Activated effector memory CD4-positive, alpha-beta T cell treated with anti-CD3 and anti-CD28 coated beads, Interleukin-2, amount 50 U/mL, for 16 hours (primary cell): Measurements from ENCODE around the gene ING4.
A peak's percentile ranks its signal among the peaks of the same experiment; 100 is the strongest.

Experiments used
- DNase-seq: peaks from one replicate; pipeline ENCODE4 v3.0.0-alpha.2; 2020

ING4 gene

DNA sequence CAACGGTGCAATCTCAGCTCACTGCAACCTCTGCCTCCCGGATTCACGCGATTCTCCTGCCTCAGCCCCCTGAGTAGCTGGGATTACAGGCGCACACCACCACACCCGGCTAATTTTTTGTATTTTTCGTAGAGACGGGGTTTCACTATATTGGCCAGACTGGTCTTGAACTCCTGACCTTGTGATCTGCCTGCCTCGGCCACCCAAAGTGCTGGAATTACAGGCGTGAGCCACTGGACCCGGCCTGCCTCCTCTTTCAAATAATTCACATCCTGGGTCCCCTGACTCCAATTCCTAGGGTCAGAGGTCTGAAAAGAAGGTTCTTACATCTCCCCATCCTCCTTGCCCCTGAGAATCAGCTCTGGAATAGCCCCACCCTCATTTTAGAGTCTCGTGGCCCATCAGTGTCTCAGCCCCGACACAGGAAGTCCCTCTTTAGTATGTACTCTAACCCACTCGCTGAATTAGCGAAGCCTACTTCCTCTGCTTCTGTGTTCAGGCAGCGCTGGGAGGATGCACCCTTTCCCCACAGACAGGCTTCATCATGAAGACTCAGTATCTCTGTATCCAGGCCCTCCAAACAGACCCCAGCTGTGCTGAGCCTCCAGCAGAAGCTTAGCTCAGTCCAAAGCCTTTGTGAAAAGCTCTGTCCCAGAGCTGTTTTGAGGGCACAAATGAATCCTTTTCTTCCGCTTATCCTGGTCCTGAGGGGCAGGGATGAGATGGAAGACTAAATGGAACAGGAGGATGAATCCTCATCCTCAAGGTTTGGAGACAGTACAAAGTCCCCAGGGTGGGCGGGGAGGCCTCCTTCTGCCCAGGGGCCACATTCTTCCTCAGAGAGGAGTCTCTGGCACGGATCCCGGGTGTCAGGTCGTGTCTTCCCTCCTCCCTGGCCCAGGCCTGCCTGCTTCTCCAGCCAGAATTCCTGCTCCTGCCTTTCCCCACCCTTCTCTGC, 30.6 kb downstream of the ING4 start:
- DNase-seq = peak; percentile 78

DNA sequence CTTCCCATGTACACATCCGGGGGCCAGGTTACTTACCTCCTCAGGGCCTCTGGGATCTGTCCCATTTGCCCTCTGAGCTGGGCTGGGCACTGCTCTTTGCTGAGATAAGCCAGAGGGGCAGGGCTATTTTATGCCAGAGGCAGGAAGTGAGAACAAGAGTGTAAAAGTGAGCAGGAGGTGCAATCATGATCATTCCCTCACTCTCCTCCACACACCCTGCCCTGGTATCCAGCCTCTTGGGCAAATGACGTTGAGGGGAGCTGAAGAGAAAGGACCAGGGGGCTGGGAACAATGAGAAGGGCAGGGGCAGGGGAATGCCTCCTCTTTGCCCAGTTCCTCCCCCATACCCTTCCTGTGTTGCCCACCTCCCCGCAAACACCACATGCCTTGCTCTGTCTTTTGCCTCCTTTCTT, 31.4 kb downstream of the ING4 start:
- DNase-seq = no peak

DNA sequence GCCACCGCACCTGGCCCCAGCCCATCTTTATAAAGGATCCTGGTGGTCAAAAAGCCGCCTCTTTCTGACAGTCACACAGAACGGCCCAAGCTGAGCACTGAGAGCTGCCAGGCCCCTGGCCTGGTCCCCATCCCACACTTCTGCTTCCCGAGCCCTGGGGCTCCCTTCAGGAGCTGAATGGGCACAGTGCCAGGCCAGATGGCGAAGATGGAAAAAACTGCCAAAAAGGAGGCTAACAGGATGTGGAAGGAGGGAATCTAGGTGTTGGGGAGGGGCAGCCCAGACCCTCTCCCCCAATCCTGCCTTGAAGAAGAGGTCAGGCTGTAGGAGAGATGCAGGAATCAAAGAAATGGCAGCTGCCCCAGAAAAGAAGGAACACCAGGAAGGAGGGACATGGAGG, 32.2 kb downstream of the ING4 start:
- no peak for DNase-seq

DNA sequence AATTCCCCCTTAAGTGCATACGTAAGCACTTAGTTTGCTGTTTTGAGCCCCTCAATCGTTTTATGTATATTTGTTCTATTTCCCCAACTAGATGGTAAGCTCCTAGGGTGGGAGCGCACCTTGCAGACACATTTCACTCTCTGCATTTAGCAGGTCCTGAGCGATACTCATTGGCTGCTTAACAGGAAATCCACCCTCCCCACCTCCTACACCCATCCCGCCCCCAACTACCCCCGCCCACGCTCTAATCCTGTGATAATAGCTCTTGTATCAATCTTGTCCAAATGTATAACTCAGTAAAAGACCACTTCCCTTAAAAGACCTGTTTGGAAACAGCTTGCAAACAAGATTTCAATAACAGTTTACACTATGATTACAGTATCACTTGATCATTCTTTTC, 35.3 kb downstream of the ING4 start:
- DNase-seq = peak; percentile 75

DNA sequence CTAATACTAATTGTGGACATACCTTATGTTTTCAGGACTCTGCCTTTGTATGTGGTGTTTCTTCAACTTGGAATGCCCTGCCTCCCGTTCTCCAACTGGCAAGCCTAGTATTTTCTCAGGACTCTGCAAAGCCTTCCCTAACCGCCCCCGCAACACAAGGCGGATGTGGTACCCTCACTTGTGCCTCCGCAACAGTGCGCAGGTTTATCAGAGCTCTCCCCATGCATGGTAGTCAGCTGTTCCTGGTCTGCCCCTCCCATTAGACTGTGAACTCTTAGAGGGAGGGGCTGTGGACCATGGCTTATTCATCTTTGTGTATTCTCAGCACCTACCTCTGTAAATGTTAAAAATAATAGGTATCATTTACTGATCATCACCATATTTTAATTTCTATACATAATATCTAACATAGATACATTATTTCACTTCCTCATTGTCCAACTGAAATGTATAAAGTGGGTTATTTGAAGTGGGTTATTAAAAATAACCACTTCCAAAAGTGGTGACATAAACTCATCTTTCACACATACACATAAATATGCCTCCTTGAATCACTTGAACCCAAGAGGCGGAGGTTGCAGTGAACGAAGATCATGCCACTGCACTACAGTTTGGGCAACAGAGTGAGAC, 36.1 kb downstream of the ING4 start:
- DNase-seq = no peak

DNA sequence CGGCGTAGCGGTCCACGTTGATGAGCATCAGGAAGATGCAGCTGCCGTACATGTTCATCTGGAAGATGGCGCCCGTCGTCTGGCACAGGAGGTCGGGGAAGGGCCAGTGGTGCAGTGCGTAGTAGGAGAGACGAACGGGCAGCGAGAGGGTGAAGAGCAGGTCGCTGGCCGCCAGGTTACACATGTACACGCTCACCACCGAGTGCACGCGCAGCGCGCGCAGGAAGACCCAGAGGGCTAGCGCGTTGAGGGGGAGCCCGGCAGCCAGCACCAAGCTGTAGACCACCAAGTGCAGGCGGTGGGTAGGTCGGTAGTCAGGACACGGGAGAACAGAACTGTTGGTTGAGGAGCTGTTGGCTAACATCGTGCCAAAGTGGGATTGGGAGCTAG, 42.0 kb downstream of the ING4 start:
- no peak for DNase-seq

DNA sequence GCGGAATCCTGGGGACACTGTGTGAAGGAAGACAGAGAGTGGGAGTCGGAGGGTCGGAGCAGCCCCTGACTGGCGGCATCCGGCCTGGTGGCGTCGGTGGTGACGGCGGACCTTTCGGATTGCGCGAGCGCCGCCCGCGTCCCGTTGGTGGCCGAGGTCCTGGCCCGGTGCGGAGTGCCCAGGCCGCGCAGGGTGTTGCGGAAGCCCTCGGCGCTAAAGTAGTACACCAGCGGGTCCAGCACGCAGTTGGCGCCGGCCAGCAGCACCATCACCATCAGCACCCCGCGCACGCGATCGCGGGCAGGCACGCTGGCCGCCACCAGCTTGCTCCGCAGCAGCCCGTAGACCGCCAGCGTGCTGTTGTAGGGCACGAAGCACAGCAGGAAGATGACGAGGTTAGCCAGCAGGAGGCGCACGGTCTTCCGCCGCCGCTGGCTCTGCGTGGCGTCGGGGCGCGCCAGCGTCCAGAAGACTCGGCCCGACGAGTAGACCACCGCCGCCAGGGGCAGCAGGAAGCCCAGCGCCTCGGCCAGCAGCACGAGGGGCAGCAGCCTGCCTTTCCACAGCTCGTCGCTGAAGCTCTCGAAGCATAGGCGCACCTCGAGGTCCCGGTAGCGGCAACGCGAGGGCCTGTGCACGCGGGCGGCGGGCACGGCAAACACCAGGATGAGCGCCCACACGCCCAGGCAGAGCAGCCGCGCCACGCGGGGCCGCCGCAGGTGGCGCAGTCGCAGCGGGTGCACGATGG, 42.6 kb downstream of the ING4 start:
- peak; percentile 82 for DNase-seq

DNA sequence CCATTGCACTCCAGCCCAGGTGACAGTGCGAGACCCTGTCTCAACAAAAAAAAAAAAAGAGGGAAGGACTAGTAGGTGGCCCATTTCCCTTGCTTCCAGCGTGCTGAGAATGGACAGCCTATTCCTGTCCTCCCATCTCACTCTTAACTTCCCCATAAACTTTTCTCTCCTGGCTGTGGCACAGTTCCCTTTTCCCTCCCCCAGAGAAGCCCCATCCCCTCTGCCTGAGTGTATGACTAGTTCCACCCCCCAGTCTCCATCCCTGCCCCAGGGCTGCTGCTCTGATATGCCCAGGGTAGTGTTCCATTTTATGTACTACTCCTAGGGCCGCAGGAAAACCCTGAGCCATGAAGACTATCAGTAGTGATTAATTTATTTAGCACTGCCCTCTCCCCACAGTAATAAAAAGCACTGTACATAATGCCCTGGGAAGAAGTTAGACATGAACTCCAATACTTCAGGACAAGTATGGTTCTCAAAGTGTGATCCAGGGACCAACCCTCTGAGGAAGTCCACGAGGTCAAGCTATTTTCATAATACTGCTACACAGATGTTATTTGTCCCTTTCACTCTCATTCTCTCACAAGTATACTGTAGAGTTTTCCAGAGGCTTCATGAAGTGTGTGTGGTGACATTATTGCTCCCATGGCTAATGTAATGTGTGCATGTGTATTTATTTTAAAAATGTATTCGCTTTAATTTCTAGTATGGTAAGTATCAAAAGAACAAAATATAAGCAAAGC, 44.3 kb downstream of the ING4 start:
- no peak for DNase-seq

DNA sequence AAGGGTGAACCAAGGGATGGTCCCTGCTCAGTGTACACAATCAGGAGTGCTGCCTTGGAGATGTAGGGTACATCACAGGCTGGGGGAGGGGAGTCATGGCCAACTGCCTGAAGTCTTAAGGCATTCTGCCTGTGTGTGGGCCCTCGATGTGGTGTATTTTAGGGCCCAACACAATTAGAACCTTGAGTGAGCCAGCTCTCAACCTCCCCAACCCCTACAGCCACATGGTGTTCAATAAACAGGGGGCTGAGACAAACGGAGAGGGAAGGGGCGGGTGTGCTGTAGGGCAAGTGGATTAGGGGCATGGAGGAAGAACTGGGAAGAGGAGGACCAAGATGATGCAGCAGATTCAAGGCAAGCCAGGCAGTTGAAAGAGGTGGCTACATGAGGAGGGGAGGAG, 47.1 kb downstream of the ING4 start:
- DNase-seq = no peak

DNA sequence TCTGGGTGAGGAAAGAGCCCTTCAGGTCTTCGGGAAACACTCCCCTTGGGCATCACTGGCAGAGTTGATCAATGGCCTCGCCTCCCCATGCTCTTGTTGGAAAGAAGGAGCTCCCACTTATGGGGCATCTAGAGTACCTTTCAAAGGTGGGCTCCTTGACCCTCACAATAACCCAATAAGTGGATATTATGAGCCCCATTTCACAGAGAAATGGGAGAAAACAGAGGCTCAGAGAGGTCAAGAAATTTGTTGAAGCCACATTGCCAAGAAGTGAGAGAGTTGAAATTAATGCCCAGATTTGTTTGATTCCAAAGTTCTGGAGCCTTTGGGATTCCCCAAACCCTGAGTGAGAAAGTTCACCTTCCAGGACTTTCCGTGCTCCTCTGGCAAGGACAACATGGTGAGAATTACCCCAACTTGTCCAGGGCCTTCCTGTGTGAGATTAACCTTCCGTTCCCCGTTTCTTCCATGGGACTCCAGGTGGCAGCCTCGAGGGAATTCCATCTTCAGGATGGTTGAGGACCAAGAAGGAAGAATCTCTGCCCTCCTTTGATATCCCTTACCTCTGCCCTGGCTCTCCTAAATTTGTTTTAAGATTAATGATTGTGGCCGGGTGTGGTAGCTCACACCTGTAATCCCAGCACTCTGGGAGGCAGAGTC, 48.3 kb downstream of the ING4 start:
- DNase-seq = no peak

DNA sequence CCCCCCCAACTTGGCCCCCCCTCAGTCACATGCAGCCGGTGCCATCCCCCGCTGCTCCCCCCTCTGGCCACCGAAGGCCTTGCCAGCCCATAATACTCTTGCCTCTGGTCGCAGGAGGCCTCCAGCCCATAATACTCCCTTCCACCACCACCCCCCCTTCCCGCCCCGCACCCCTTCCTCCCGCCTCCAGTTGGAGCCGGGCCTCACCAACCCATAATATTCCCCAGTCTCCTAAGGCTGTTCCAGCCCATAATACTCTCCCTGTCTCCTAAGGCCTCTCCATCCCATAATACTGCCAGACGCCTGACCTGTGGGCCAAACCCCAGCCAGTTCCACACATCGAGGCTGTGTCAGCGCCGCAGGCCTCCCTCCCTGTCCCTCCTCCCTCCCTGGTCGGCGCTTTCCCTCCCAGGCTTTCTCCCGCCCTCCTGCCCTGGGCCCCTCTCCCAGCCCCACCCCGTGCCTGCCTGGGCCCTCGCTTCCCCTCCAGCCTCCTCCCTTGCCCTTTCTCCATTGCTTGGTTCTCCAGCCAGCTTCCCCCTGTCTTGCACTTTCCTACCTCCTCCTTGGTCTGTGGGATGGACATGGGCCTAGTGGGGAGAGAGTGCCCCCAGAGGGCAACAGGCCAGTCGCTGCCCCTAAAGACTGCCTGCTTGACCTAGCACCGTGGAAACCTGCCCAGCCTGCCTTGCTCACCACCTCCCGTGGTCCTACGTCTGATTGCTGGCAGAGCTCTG, 49.0 kb downstream of the ING4 start:
- peak; percentile 67 for DNase-seq

DNA sequence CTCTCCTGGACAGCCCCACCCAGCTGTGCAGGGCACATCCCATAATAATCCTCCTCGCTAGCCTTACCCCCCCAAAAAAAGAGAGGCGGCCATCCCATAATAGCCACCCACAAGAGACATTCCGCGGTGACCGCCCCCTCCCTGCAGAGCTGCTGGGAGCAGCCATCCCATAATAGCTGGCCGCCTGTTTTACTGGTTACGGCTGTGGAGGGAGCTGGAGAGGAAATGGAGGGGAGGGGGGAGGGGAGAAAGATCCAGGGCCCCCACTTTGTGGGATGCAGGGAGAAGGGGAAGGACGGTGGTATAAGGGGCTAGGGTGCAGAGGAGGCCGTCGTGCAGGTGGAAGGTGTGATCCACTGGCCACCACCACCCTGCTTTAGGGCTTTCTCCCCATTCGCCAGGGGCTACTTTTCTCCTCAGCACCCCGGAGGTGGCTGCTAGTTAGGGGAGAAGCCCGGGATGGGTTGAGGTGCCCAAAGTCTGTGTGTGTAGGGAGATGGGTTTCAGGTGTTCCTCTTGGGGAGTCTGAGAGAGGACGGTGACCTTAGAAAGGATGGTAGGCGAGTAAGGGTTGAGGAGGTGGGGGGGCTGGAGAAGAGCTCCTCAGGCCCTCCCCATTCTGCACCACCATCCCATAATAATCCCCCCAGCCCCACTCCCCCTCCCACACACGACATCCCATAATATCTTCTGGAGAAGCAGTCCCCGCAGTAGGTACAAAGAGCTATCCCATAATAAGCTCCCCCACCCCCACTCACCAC, 49.7 kb downstream of the ING4 start:
- DNase-seq = no peak

DNA sequence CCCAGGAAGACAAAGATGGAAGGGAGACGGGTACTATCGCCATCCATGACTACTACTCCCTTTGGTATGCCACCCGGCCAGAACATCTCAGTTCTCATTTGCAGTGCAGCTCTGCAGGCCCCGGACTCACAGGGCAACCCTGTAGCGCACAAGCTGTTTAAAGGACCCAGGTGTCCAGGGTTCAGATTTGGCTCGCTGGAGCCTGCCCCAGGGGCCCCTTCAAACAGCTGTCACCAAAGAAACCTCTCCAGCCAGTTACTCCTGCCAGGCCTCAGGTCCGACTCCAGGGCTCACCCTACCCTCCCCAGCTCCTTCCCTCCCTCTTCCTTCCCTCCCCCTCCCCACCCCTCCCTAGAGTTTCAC, 50.3 kb downstream of the ING4 start:
- no peak for DNase-seq

DNA sequence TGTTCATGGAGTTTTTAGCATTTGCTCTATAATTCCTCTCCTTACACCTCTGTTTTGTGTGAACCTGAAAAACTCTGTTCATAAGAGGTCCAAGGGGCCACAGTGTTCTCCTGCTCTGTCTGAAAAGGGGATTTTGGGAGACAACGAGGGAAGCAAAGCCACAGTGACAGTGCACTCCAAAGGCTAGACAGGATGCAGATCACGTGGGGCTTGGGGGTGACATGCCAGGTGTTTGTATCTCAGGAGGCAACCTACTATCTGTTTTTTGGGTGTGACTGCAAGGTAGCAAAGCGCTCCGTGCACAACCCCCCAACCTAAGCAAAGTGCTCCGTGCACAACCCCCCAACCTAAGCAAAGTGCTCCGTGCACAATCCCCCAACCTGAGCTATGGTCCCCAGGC, 50.7 kb downstream of the ING4 start:
- peak; percentile 74 for DNase-seq

DNA sequence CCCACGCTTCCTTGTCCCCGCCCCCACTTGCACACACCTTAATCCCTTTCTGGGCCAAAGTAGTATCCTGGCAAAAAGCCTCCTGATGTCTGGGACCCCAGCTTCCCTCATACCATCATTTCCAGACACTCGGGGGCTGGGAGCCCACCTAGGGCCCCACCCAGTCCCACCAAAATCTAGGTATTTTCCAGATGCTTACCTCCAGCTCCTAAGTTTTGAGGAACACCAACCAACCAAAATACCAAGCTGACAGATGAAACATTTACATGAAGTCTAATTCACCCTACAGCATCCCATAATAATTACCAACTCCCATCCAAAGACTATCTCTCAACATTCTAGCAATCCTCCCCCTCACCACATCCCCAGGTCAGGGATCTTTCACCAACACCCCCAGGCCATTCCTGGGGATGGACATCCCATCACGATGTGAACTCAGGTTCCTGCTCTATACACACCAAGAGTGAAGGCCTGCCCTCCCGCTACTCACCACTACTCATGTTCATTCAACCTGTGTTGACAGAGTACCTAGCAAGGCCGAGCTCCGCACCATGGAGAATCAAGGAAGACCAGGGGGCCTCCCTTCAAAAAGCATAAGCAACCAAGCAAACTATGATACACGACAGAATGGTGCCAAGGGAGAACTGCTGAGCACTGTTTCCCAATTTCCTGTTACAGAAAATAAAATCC, 54.2 kb downstream of the ING4 start:
- DNase-seq = peak; percentile 77

DNA sequence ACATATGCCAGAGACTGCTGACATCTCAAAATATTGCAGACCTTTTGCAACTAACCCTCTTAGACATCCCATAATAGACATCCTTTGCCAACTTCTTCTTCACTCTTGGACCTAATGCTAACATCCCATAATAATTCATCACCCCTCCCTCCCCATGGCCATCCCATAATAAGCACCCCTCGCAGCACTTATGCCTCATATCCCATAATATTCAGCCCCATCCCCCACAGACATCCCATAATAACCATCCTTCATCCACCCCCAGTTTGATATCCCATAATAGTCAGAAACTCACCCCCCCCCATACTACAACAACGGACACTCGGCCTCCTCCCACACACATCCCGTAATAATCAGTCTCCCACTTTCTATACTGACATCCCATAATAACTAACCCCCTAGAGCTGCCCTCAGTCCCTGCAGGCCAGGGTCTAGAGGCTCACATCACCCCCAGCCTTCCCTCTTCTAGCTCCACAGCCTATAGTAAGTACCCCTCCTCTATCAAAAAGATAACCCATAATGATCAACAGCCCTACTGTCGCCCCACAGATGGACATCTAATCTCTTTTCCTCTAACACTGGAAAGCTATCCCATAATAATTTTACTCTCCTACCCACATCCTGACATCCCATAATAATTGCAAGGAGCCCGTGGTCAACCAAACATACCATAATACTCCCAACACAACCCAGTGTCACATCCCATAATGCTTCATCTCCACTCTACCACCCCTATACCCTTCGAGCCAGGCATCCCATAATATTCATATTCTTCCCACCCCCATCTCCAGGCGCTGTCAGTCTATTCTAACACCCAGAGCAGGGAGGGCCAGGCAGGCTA, 54.9 kb downstream of the ING4 start:
- DNase-seq = peak; percentile 88

DNA sequence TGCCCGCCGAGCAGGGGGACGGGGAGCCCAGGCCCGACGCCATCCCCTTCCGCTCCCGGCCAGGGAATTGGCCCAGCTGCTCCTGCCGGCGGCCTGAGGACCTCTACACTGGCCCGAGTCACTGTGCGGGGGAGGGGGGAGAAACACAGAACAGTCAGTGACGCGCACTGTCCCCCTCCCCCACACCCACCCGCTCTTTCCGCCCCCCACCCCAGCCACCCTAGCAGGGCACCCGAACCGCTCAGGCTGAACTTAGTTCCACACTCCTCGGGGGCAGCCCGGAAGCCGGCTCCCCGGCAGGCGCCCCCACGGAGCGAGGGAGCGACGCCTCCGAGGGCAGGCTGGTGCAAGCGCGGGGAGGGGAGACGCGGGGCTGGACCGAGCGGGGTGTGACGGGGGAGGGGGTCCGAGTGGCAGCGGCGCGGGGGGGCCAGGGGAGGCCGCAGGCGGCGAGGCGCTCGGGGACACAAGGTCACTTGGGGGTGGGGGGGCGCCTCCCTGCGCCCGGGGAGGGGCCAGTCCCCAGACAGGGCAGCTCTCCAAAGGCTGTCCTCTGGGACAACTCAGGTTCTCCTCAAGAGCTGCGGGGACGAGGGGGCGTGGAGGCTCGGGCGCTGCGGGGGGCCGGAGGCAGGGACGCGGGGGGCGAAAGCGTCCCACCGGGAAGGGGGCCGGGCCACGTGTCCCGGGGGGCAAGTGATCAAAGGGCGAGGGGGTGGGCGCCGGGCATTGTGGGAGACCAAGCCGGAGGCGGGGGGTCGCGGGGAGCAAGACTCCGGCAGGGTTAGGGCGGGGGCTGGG, 56.4 kb downstream of the ING4 start:
- DNase-seq = peak; percentile 86
